SKM-1 treated with dmso at 0.1 percent for 144 hours (cell line): ENCODE measurements around the gene IFITM2.

Experiments
- DNase-seq: peaks from one replicate; lab custom pipeline; 2025; ENCODE audit not compliant: unreplicated experiment; lab: John Stamatoyannopoulos, UW

Gene IFITM2

DNA sequence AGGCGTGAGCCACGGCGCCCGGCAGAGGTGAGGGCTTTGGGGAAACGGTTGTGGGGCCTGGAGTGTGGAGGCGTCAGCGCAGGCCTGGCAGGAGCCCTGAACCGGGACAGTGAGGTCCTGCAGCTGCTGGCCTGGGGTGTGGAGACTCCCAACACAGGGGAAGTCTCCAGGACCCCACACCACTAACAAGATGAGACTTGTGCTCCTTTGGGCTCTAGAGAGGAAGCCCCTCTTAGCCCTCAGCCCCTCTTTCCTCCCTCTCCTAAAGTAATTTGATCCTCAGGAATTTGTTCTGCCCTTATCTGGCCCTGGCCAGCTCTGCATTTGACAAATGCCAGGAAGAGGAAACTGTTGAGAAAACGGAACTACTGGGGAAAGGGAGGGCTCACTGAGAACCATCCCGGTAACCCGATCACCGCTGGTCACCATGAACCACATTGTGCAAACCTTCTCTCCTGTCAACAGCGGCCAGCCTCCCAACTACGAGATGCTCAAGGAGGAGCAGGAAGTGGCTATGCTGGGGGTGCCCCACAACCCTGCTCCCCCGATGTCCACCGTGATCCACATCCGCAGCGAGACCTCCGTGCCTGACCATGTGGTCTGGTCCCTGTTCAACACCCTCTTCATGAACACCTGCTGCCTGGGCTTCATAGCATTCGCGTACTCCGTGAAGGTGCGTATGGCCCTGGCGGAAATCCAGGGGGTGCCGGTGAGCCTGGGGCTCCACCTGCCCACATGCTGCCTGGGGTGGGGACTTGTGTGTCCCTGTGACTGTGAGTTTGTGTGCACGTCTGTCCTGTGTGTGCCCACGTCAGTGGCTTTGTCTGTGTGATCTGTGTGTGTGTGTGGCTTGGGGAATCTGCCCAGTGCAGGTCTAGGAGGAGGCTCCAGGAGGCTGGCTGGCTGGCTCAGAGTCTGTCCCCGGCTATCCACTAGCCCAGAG is at the start of gene IFITM2:
Gene IFITM2 (plus strand): TSS at position 51 of the 943 bp plus-strand sequence. CDS start 377 bp downstream, at position 428.
- peak; percentile 94 for DNase-seq

DNA sequence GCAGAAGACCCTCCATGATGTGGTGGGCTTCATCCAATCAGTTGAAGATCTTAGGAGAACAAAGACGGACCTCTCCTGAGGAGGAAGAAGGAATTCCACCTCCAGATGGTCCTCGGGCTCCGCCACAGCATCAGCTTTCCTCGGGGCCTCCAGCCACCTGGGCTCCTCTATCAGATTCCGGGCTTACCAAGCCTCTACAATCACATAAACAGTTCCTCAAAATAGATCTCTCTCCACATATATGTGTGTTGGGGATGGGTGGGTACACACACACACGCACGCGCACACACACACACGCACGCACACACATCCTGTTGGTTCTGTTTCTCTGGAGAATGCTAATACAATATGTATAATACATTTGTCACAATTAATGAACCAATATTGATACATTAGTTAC is 48.2 kb upstream of the IFITM2 start:
- no peak for DNase-seq

DNA sequence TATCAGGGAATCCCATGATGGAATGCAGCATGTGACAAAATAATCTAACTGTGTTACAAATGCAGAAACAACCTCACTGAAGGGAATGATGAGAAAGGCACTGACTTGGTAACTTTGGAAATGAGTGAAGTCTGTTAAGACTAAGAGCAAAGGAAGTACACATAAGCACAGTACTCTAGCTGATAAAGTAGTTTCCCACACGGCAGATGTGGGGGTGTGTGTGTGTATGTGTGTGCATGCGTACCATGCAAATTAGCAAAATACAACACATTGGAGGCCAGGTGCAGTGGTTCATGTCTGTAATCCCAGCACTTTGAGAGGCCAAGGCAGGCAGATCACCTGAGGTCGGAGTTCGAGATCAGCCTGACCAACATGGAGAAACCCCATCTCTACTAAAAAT is 46.0 kb upstream of the IFITM2 start:
- no peak for DNase-seq

DNA sequence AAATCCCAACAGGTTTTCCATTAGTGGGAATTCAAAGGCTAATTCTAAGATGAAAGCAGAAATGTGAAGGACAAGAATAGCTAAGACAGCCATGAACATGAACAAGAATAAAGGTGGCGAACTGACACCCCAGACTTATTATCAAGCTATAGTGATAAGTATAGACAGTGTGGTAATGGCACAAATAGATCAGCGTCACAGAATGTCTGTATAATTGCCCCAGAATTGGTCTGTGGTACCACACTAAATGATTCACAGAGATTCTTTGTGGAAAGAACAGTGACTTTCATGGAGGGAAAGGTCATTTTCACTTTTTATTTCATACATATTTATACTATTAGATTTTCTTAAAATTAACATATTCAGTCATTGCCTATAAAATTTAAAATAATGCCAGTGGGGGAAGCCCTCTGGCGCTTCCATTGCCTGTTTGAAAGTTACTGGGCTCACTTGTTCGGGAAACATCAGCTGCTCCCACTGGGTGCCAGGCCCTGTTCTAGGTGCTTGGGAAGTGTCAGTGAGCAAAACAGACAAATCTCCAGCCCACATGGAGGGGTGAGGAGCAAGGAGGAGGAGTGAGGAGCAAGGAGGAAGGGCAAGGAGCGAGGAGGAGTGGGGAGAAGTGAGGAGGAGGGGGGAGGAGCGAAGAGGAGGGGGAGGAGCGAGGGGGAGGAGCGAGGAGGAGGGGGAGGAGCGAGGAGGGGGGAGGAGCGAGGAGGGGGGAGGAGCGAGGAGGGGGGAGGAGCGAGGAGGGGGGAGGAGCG is 40.8 kb upstream of the IFITM2 start:
- DNase-seq: peak; percentile 52

DNA sequence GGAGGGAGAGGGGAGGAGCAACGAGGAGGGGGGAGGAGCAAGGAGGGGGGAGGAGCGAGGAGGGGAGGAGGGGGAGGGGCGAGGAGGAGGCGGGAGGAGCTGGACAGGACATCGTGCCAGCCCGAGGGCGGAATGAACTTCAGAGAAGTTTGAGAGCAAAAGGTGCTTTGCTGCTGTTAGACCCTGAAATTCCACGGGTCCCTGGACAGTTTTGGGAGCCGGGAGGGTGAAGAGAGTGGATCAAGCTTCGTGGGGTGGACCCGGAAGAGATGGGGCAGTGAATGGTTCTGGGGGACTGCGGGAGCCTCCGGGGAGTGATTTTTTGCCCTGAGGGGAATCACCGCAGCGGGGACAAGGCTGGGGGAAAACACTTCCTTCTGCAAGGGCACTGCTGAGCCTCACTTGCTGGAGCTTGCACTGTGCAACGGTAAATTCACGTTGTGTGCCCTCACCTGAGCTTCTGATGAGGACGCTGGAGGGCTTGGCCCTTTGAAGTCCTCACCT is 40.1 kb upstream of the IFITM2 start:
- peak; percentile 45 for DNase-seq

DNA sequence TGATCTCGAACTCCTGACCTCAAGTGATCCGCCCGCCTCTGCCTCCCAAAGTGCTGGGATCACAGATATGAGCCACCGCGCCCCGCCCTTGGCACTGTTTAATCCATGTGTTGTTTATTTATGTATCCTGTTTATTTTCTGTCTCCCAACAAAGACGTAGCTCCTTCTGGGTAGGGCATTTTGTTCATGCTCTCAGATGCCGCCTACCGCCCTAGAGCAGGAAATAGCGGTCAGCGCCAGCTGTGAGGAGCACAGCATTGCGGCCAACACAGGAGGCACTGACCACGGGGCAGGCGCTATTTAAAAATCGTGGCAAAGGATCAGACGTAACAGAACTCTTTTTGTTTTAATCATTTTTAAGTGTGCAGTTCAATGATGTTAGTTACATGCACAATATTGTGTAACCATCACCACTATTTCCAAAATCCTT is 38.9 kb upstream of the IFITM2 start:
- DNase-seq: peak; percentile 66

DNA sequence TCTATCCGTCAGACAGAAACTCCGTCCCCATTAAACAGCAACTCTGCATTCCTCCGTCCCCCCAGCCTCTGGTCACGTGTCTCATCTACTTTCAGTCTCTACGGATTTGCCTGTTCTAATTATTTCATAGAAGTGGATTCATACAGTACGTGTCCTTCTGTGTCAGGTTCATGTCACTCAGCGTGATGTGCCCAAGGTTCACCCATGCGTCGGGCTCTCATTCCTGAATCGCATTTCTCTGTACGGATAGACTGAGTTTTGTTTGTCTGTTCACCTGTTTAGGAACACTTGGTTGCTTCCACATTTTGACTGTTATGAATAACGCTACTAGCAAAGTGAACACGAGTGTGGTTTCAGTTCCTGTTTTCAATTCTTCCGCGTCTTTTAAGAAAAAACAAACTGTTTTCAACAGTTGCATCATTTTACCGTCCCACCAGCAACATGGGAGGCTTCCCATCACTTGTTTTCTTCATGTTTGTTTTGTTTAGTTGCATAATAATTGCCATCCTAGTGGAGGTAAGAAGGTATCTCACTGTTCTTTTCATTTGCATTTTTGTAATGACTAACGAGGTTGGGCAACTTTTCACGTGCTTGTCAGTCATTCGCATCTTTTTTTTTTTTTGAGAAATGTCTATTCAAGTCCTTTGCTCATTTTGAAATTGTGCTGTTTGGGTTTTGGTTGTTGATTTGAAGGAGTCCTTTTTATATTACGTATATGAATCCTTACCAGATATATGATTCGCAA is 38.3 kb upstream of the IFITM2 start:
- peak; percentile 87 for DNase-seq

DNA sequence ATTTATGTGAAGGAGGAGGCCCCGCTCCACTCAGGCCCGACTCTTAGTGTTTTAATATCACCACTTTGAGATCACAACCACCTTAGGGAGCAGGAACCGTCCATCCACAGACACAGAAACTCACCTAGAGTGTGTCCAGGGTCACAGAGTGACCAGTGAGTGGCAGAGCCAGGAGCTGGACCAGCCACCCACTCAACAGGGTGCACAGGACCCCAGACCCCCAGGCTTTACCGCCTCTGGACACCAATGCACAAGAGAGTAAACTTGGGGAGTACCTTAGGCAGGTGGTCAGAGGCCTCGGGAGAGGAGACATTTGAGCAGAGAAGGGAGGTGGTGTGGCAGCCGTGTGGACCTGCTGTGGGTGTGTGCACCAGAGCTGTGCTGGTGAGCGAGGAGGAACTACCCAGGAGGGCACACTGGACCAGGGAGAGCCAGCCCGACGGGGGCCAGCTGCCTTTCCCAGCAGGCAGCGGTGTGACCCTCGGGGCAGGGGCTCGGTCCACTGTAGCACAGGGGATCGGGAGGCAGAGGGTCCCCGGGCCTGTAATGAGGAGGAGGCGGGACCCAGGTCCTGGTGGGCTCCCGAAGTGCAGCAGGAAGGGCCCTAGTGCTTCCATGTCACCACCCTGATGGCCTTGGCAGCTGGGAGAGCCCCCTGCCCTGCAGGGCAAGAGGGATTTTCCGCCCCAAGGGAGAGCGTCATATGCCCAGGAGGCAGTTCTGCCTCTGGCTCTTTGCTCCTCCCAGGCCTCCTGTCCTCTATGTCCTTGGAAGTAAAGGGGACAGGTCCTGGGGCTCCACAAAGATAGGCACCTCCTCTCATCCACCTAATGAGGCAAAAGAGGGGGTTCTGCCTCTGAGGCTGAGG is 36.9 kb upstream of the IFITM2 start:
- no peak for DNase-seq

DNA sequence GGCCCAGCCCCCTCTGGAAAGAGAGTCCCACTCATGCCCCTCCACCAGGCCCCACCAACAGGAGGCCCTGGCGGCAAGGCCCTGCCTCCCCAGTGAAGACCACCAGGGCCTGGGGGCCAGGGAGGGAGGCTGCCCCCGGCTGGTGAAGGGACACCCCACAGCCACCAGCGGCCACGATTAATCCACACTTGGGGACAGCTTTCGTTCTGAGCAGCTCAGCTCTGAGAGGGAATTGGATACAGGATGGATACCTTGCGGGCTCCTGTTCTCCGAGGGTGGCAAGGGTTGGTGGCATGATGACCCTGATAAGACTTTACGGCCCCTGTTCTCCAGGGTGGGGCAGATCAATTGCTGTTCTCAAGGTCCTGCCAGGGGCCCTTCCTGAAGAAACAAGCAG is 36.3 kb upstream of the IFITM2 start:
- DNase-seq: no peak

DNA sequence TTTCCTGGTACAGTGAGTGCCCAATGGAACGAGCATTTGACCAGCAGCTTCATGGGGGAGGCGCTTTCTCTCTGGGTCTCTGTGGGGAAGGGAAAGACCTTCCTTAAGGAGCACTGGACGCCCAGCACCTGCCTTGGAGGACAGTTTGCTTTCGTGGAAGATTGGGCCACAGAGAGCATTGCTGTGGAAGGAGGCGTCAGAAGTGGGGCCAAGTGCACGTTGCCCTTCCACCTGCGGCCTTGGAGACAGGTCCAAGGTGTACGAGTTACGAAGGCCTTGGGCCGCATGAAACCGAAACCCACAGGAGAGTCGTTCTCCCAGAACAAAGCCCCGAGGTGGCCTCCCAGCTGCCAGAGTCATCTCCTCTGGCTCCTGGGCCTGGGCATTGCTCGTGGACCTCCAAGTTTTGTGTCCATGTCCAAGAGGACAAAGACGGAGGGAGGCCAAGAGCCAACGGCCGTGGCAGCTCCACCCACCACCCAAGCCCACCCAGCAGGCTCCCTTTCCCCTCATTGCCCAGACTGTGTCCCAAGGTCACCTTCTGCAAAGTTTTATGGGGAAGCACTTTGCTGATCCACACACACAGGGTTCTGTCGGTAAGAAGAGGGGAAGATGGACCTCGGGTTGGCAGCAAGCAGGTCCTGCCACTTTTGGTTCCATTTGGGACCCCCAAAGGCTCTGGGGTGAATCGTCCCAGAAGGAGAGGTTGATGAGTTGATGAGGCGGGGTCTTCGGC is 35.3 kb upstream of the IFITM2 start:
- no peak for DNase-seq

DNA sequence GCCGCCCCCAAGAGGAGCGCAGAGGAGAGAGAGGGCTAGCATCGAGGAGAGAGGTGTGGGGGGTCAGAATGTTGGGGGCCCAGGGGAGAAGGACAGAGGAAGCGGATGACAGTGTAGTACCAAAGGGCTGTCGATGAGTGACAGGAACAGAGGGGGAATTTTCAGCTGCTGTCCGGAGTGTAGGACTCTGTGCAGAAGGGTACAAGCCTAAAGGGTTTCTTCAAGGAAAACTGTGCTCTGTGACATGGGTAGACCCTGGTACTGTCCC is 34.8 kb upstream of the IFITM2 start:
- no peak for DNase-seq

DNA sequence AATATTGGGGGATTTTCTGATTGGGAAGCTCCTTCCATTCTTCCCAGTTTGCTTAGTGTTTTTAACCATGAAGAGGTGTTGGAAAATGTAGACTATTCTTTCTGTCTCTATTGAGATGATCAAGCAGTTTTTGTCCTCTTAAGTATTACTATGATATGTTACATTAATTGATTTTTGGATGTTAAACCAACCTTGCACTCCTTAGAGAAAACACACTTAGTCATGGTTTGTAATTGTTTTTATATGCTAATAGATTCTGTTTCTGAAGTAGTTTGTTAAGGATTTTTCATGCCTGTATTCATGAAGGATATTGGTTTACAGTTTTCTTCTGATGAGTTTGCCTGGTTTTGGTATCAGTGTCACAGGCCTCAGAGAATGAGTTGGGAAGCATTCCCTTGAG is 31.4 kb upstream of the IFITM2 start:
- DNase-seq: no peak

DNA sequence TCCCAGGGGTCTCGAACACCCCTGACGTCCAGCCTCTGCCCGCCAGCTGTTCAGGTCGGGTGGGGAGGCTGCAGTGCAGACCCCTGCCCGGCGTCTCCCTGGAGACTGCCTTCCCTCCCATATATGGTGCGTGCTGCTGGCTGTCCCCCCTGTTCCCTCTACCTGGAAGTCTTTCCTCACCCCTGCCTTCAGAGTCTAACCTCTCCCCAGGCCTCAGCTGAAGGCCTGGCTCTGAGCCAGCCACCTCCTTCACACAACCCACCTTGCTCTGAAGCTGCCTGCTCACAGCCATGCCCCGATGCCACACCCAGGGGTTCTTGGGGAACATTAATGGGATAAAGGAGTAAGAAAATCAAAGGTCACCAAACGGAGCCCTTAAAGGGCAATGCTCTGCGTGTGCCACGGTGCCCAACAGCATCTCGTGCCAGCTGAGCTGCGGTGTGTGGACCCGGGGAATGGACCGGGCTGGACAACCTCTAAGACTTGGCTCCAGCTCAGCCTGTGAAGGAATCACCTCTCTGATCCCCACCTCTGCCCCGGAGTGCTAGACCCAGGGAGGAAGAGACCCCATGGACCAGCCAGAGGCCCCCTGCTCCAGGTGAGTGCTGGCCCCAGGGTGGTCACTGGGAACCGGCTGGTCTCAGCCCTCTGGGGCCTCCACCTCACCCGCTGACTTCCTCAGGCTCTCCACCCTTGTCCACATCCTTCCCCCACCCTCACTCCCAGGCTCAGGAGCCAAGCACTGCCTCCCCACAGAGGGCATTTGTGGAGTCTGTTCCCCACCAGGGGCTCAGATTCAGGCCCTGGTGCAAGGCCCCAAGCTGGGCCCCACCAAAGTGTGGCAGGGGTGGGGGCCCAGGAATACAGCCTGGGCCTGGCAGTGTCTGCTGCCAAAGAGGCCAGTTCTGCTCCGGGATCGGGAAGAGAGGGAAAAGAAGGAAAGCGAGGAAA is 29.3 kb upstream of the IFITM2 start, which contains the start of gene NLRP6:
Gene NLRP6 (plus strand): TSS at position 407 of the 951 bp plus-strand sequence. CDS start 163 bp downstream, at position 570.
- DNase-seq: no peak

DNA sequence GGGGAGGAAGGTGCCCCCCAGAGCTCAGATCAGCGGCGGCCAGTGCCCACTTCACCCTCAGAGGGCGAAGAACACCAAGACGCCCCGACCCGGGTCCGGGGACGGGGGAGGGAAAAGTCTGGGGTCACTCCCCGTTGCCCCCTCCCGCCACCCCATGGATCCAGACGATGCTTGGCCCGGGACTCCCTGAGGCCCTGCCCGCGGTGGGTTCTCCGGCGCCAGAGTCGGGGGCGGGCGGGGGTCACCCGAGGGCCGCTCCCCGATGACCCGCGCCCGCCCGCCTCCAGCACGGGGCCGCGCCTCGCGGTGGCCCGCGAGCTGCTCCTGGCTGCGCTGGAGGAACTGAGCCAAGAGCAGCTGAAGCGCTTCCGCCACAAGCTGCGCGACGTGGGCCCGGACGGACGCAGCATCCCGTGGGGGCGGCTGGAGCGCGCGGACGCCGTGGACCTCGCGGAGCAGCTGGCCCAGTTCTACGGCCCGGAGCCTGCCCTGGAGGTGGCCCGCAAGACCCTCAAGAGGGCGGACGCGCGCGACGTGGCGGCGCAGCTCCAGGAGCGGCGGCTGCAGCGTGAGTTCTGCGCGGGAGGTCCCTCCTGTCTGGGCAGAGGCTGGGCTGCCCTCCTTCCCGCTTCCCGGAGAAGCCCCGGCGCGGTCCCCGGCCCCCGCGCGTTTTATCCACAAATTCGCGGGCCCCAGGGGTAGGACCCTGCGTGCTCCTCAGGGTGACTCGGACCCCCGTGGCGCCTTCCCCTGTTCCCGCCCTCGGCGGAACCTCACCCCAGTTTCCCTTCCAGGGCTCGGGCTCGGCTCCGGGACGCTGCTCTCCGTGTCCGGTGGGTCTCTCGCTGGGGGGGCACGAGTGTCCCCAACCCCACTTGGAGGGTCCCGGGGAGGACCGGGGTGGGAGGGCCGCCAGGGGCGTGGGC is 28.3 kb upstream of the IFITM2 start:
- no peak for DNase-seq

DNA sequence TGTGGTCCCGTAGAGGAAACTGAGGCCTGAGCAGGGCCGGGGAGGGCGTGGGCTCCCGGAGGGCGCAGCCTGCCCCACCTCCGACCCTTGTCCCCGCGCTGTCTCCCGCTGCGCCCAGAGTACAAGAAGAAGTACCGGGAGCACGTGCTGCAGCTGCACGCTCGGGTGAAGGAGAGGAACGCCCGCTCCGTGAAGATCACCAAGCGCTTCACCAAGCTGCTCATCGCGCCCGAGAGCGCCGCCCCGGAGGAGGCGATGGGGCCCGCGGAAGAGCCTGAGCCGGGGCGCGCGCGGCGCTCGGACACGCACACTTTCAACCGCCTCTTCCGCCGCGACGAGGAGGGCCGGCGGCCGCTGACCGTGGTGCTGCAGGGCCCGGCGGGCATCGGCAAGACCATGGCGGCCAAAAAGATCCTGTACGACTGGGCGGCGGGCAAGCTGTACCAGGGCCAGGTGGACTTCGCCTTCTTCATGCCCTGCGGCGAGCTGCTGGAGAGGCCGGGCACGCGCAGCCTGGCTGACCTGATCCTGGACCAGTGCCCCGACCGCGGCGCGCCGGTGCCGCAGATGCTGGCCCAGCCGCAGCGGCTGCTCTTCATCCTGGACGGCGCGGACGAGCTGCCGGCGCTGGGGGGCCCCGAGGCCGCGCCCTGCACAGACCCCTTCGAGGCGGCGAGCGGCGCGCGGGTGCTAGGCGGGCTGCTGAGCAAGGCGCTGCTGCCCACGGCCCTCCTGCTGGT is 27.5 kb upstream of the IFITM2 start:
- DNase-seq: no peak

DNA sequence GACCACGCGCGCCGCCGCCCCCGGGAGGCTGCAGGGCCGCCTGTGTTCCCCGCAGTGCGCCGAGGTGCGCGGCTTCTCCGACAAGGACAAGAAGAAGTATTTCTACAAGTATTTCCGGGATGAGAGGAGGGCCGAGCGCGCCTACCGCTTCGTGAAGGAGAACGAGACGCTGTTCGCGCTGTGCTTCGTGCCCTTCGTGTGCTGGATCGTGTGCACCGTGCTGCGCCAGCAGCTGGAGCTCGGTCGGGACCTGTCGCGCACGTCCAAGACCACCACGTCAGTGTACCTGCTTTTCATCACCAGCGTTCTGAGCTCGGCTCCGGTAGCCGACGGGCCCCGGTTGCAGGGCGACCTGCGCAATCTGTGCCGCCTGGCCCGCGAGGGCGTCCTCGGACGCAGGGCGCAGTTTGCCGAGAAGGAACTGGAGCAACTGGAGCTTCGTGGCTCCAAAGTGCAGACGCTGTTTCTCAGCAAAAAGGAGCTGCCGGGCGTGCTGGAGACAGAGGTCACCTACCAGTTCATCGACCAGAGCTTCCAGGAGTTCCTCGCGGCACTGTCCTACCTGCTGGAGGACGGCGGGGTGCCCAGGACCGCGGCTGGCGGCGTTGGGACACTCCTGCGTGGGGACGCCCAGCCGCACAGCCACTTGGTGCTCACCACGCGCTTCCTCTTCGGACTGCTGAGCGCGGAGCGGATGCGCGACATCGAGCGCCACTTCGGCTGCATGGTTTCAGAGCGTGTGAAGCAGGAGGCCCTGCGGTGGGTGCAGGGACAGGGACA is 26.7 kb upstream of the IFITM2 start:
- no peak for DNase-seq
